ENCODE data around the gene AGTRAP. TPM values are rescaled to one million over a fixed set of nuclear protein-coding genes. Genes with fewer than 3 reads are reported as not detected.

The AGTRAP gene
- total RNA-seq = 10 to 100 TPM; 44.1 to 44.2 TPM

GRCh38 chr1:11735854-11736745 lies at the start of gene AGTRAP:
Gene AGTRAP, plus strand, starts transcription at chr1:11736136. Its CDS starts 73 bp downstream, at chr1:11736209.
- Histone ChIP-seq H3K4me3 (peak within 1 kb of the TSS; percentile 96), H3K27ac (peak within 1 kb of the TSS; percentile 77 to 86), H3K36me3 (no peaks in the 10 kb centered on the region), H3K4me1 (ENCODE audit: control insufficient read depth in 1 of 2, low read depth in 2 of 2) (peaks cover 18 to 24% of the 10 kb centered on the region in 2 donors), H3K9me3 (no peaks in the 10 kb centered on the region), H3K27me3 (replicated peaks; ENCODE audit: insufficient read depth) (no peaks in the 10 kb centered on the region)
- ATAC-seq (ENCODE audit: insufficient number of reproducible peaks, low FRiP score, low read depth) (peak; percentile 42), DNase-seq (ENCODE audit: low spot score) (peak; percentile 78)
- TF ChIP-seq CTCF (IDR thresholded peaks at IDR 0.05) = peak; percentile 11

GRCh38 chr1:11688506-11688905 lies 47.4 kb upstream of the AGTRAP start:
- peaks cover 8% of the 10 kb centered on the region for H3K27me3 ChIP-seq (replicated peaks; ENCODE audit: insufficient read depth)
- TF ChIP-seq CTCF (IDR thresholded peaks at IDR 0.05) = no peak
- H3K9me3 ChIP-seq = no peaks in the 10 kb centered on the region

GRCh38 chr1:11690397-11691301 lies 45.3 kb upstream of the AGTRAP start:
- no peak for DNase-seq (ENCODE audit: low spot score)
- no peak for ATAC-seq (ENCODE audit: insufficient number of reproducible peaks, low FRiP score, low read depth)
- no peaks in the 10 kb centered on the region for H3K36me3 ChIP-seq
- H3K27ac ChIP-seq = no peak overlapping the region
- no peak for TF ChIP-seq CTCF (IDR thresholded peaks at IDR 0.05)
- peaks cover 8% of the 10 kb centered on the region for H3K27me3 ChIP-seq (replicated peaks; ENCODE audit: insufficient read depth)
- H3K4me3 ChIP-seq = peak overlapping the region; percentile 52
- H3K9me3 ChIP-seq = no peaks in the 10 kb centered on the region
- peaks cover 10 to 28% of the 10 kb centered on the region in 2 donors for H3K4me1 ChIP-seq (ENCODE audit: control insufficient read depth in 1 of 2, low read depth in 2 of 2)

More at GRCh38 chr1:11688506-11688905, 47.4 kb upstream of the AGTRAP start:
- Histone ChIP-seq H3K27ac (no peak overlapping the region), H3K36me3 (no peaks in the 10 kb centered on the region), H3K4me3 (no peak overlapping the region), H3K4me1 (ENCODE audit: control insufficient read depth in 1 of 2, low read depth in 2 of 2) (peaks cover 7 to 23% of the 10 kb centered on the region in 2 donors)
- DNase-seq (ENCODE audit: low spot score) = no peak
- ATAC-seq (ENCODE audit: insufficient number of reproducible peaks, low FRiP score, low read depth) = no peak

GRCh38 chr1:11691302-11691914 lies 44.5 kb upstream of the AGTRAP start, which contains the start of gene DRAXIN:
Gene DRAXIN, plus strand, starts transcription at chr1:11691710. Its CDS starts 14,549 bp downstream, at chr1:11706259.
- no peak for TF ChIP-seq CTCF (IDR thresholded peaks at IDR 0.05)

More at GRCh38 chr1:11691302-11691914, 44.5 kb upstream of the AGTRAP start, which contains the start of gene DRAXIN:
- H3K27me3 ChIP-seq (replicated peaks; ENCODE audit: insufficient read depth) = peaks cover 8% of the 10 kb centered on the region
- H3K4me3 ChIP-seq = peak within 1 kb of the TSS; percentile 52
- no peak for DNase-seq (ENCODE audit: low spot score)
- no peak for ATAC-seq (ENCODE audit: insufficient number of reproducible peaks, low FRiP score, low read depth)
- no peak within 1 kb of the TSS for H3K27ac ChIP-seq
- H3K9me3 ChIP-seq = no peaks in the 10 kb centered on the region
- no peaks in the 10 kb centered on the region for H3K36me3 ChIP-seq
- peaks cover 10 to 28% of the 10 kb centered on the region in 2 donors for H3K4me1 ChIP-seq (ENCODE audit: control insufficient read depth in 1 of 2, low read depth in 2 of 2)
